Measurements from ENCODE around the gene CPO.
"Not testable (repeated sequence)": the region's sequence is repeated elsewhere in the genome, so short reads cannot be mapped to it uniquely, and the experiment has no call there.

CPO gene

GRCh38 chr2:206939340-206939739 is at the start of gene CPO:
TSS of gene CPO (plus strand) at chr2:206939518. CDS start at chr2:206939600, 82 bp downstream.
- no peak for DNase-seq

GRCh38 chr2:206890179-206890578 is 49.1 kb upstream of the CPO start:
- no peak for DNase-seq

- DNase-seq: no peak
Observed at GRCh38 chr2:206890926-206891325, 48.4 kb upstream of the CPO start.

GRCh38 chr2:206915121-206915520 is 24.2 kb upstream of the CPO start:
- DNase-seq: no peak

- no peak for DNase-seq
Observed at GRCh38 chr2:206918263-206918662, 21.1 kb upstream of the CPO start.

- no peak for DNase-seq
Observed at GRCh38 chr2:206920310-206920709, 19.0 kb upstream of the CPO start.

- DNase-seq: no peak
Observed at GRCh38 chr2:206920951-206921350, 18.4 kb upstream of the CPO start.

GRCh38 chr2:206921529-206921928 is 17.8 kb upstream of the CPO start:
- no peak for DNase-seq

- DNase-seq: no peak
Observed at GRCh38 chr2:206935991-206936842, 3.1 kb upstream of the CPO start.

GRCh38 chr2:206936843-206937230 is 2.5 kb upstream of the CPO start:
- DNase-seq: no peak

GRCh38 chr2:206937555-206937954 is 1.8 kb upstream of the CPO start:
- DNase-seq: no peak

GRCh38 chr2:206940546-206940945 is 1.2 kb downstream of the CPO start:
- no peak for DNase-seq

- no peak for DNase-seq
Observed at GRCh38 chr2:206942592-206943478, 3.5 kb downstream of the CPO start.

GRCh38 chr2:206953404-206953803 is 14.1 kb downstream of the CPO start:
- not testable (repeated sequence) for DNase-seq

GRCh38 chr2:206955253-206955652 is 15.9 kb downstream of the CPO start:
- DNase-seq: no peak

- DNase-seq: no peak
Observed at GRCh38 chr2:206958261-206958660, 18.9 kb downstream of the CPO start.

GRCh38 chr2:206962966-206963365 is 23.6 kb downstream of the CPO start:
- no peak for DNase-seq

GRCh38 chr2:206968134-206969086 is 29.1 kb downstream of the CPO start:
- DNase-seq: no peak

GRCh38 chr2:206969192-206969591 is 29.9 kb downstream of the CPO start:
- no peak for DNase-seq

GRCh38 chr2:206970589-206971360 is 31.5 kb downstream of the CPO start:
- no peak for DNase-seq

GRCh38 chr2:206971805-206972204 is 32.5 kb downstream of the CPO start:
- DNase-seq: no peak

GRCh38 chr2:206974551-206974950 is 35.2 kb downstream of the CPO start:
- DNase-seq: no peak

All from NCI-H2107 (cell line).